HCT116 (cell line): ENCODE measurements around the gene CPM. TPM values are rescaled to one million over a fixed set of nuclear protein-coding genes. Genes with fewer than 3 reads are reported as not detected.

Source experiments
- ATAC-seq: fragments of 200-7000 bp; cut with Tn5 transposase; 2 replicates; pipeline ENCODE4 v1.9.1; 2020; ENCODE audit warnings: mild to moderate bottlenecking, moderate library complexity
- BruUV-seq: library from RNA; stranded (reverse); fragments of 400-500 nt; replicated peaks from 2 replicates; lab custom pipeline; 2021; lab: Mats Ljungman, UMichigan
- CTCF ChIA-PET: fragments of 300-600 bp; sonication (Branson Sonifier 250); formaldehyde crosslinking; loops from one replicate; lab custom pipeline; 2021; ENCODE audit warnings: antibody characterized with exemption; lab: Charles Lee
- POLR2A ChIA-PET: fragments of 300-600, 350-600 bp; sonication (Branson Sonifier 250); formaldehyde crosslinking; loops from one replicate; lab custom pipeline; 2021; ENCODE audit warnings: antibody characterized with exemption; lab: Charles Lee
- RAD21 ChIA-PET, 2 experiments: fragments of 300-600 bp; sonication (Branson Sonifier 250); formaldehyde crosslinking; loops; one replicate each; lab custom pipeline; 2023; ENCODE audit warnings: low total read pairs in 2 of 2; ENCODE audit not compliant: uncharacterized antibody in 2 of 2, unreplicated experiment in 2 of 2, low non-redundant PET in 1 of 2; lab: Charles Lee
- DNase-seq: peaks from one replicate; pipeline ENCODE4 v3.0.0-alpha.2; 2010; ENCODE audit warnings: low read depth, low spot score
- H2AFZ ChIP-seq: fragments of 200-600 bp; shearing (Covaris generic), sonication (generic); 2 replicates; pipeline ENCODE4 v1.6.1; 2017; ENCODE audit warnings: low read depth, mixed run types, mixed read lengths, antibody characterized with exemption, low read length; ENCODE audit not compliant: poor library complexity, severe bottlenecking
- H3K27ac ChIP-seq: 2 replicates; pipeline ENCODE4 v1.5.1; 2012; ENCODE audit warnings: low read depth, low read length
- H3K27me3 ChIP-seq: fragments of 200-600 bp; sonication (generic); 2 replicates; pipeline ENCODE4 v1.6.1; 2016; ENCODE audit warnings: mixed run types, low read length, mixed read lengths; ENCODE audit not compliant: insufficient read depth
- H3K36me3 ChIP-seq, 2 experiments: fragments of 200-500 bp in 1 of 2; fragments of 200-600 bp in 1 of 2; sonication (Bioruptor generic) in 1 of 2; sonication (generic) in 1 of 2; 2 replicates each; pipeline versions ENCODE4 v1.5.1 to v1.6.1; 2014 to 2016; ENCODE audit warnings: low read length in 2 of 2, inconsistent platforms in 1 of 2, mixed read lengths in 1 of 2, mixed run types in 1 of 2; ENCODE audit not compliant: insufficient read depth in 2 of 2, control insufficient read depth in 1 of 2
- H3K4me1 ChIP-seq, 2 experiments: fragments of 200-600 bp in 1 of 2; sonication (generic) in 1 of 2; 2 replicates each; pipeline versions ENCODE4 v1.5.1 to v1.6.1; 2012 to 2017; ENCODE audit warnings: low read length in 2 of 2, inconsistent platforms in 1 of 2, mild to moderate bottlenecking in 1 of 2, mixed read lengths in 1 of 2, mixed run types in 1 of 2, moderate library complexity in 1 of 2; ENCODE audit not compliant: insufficient read depth in 2 of 2, control insufficient read depth in 1 of 2
- H3K4me2 ChIP-seq: fragments of 200-600 bp; sonication (generic); 2 replicates; pipeline ENCODE4 v1.6.1; 2017; ENCODE audit warnings: mixed run types, low read length, mixed read lengths
- H3K4me3 ChIP-seq, 2 experiments: fragments of 200-600 bp in 1 of 2; sonication (generic) in 1 of 2; replicated peaks in 1 of 2; 2 replicates each; pipeline ENCODE4 v1.5.1; 2011 to 2016; ENCODE audit warnings: low read length in 2 of 2, control low read depth in 1 of 2, low read depth in 1 of 2, mild to moderate bottlenecking in 1 of 2, mixed read lengths in 1 of 2, mixed run types in 1 of 2
- H3K79me2 ChIP-seq: fragments of 200-600 bp; sonication (generic); 2 replicates; pipeline ENCODE4 v1.6.1; 2017; ENCODE audit warnings: mild to moderate bottlenecking, mixed run types, low read length, moderate library complexity, mixed read lengths; ENCODE audit not compliant: insufficient read depth
- H3K9ac ChIP-seq: fragments of 200-600 bp; sonication (generic); 2 replicates; pipeline ENCODE4 v1.6.1; 2016; ENCODE audit warnings: low read length, mixed read lengths
- H3K9me2 ChIP-seq: fragments of 200-600 bp; sonication (generic), shearing (Covaris generic); 2 replicates; pipeline ENCODE4 v1.6.1; 2017; ENCODE audit warnings: mixed run types, mild to moderate bottlenecking, moderate library complexity; ENCODE audit not compliant: insufficient read depth
- H3K9me3 ChIP-seq, 2 experiments: fragments of 200-500 bp in 1 of 2; fragments of 200-600 bp in 1 of 2; sonication (Bioruptor generic) in 1 of 2; sonication (generic) in 1 of 2; 2 replicates each; pipeline ENCODE4 v1.6.1; 2014 to 2017; ENCODE audit warnings: low read length in 2 of 2, mixed read lengths in 2 of 2, inconsistent platforms in 1 of 2, low read depth in 1 of 2, mild to moderate bottlenecking in 1 of 2, mixed run types in 1 of 2, moderate library complexity in 1 of 2; ENCODE audit not compliant: control insufficient read depth in 1 of 2, insufficient read depth in 1 of 2
- H4K20me1 ChIP-seq: fragments of 200-600 bp; sonication (generic), shearing (Covaris generic); 2 replicates; pipeline ENCODE4 v1.6.1; 2017; ENCODE audit warnings: mixed run types, mild to moderate bottlenecking, moderate library complexity; ENCODE audit not compliant: insufficient read depth
- CBX3 ChIP-seq: IDR thresholded peaks from 2 replicates; pipeline ENCODE4 v1.6.1; 2012; ENCODE audit warnings: low read depth
- ELF1 ChIP-seq: IDR thresholded peaks from 2 replicates; pipeline ENCODE4 v1.6.1; 2012; ENCODE audit warnings: low read depth, borderline replicate concordance
- EZH2 ChIP-seq: fragments of 200-600 bp; sonication (generic); IDR thresholded peaks from 2 replicates; pipeline ENCODE4 v1.6.1; 2017; ENCODE audit warnings: antibody characterized with exemption, mixed run types
- JUND ChIP-seq: IDR thresholded peaks from 2 replicates; pipeline ENCODE4 v1.6.1; 2012
- POLR2A ChIP-seq: IDR thresholded peaks from 2 replicates; pipeline ENCODE4 v1.7.0; 2011; ENCODE audit warnings: borderline replicate concordance; ENCODE audit not compliant: insufficient read depth, insufficient read length; ENCODE audit errors: extremely low read depth
- POLR2AphosphoS5 ChIP-seq: IDR thresholded peaks from 2 replicates; pipeline ENCODE4 v1.6.1; 2011; ENCODE audit warnings: mild to moderate bottlenecking, low read depth, low read length, moderate library complexity
- RAD21 ChIP-seq: IDR thresholded peaks from 2 replicates; pipeline ENCODE4 v1.6.1; 2012; ENCODE audit warnings: low read depth, mild to moderate bottlenecking
- REST ChIP-seq: IDR thresholded peaks from 2 replicates; pipeline ENCODE4 v1.6.1; 2012; ENCODE audit warnings: low read depth
- SP1 ChIP-seq: IDR thresholded peaks from 2 replicates; pipeline ENCODE4 v1.6.1; 2012; ENCODE audit warnings: low read depth
- YY1 ChIP-seq: IDR thresholded peaks from 2 replicates; pipeline ENCODE4 v1.6.1; 2011; ENCODE audit warnings: low read length, low read depth, moderate library complexity, mild to moderate bottlenecking; ENCODE audit not compliant: insufficient replicate concordance; ENCODE audit errors: extremely low read depth
- ZBTB33 ChIP-seq: IDR thresholded peaks from 2 replicates; pipeline ENCODE4 v1.6.1; 2011; ENCODE audit warnings: mild to moderate bottlenecking, low read length, moderate library complexity; ENCODE audit not compliant: insufficient replicate concordance; ENCODE audit errors: extremely low read depth
- ZNF274 ChIP-seq: fragments of 200-500 bp; sonication (Bioruptor generic); IDR thresholded peaks from 2 replicates; pipeline ENCODE4 v1.6.1; 2014; ENCODE audit warnings: mild to moderate bottlenecking, low read depth, low read length, inconsistent platforms
- intact Hi-C: fragments of 100-400 bp; cut with micrococcal nuclease; formaldehyde crosslinking; loops from 2 replicates; pipeline ENCODE4 v1.10.0; 2022
- total RNA-seq: library from RNA; stranded (reverse); gene quantifications from one replicate; pipeline ENCODE4 v1.2.1, GENCODE V29; 2021; ENCODE audit not compliant: unreplicated experiment

CPM gene
- total RNA-seq, 1 experiment from 2014 or later: 5.3 TPM

- DNase-seq (no peak), ATAC-seq (no peak)
- POLR2A ChIA-PET: no interaction called here
- Histone ChIP-seq H3K36me3 (no peaks in the 10 kb centered on the region), H4K20me1 (no peaks in the 10 kb centered on the region), H3K9me2 (no peaks in the 10 kb centered on the region), H3K4me2 (no peak overlapping the region), H3K4me1 (peaks cover 0 to 5% of the 10 kb centered on the region in 2 experiments; a peak in 2 of 4 replicates), H3K27me3 (no peaks in the 10 kb centered on the region), H3K27ac (no peak overlapping the region), H3K9ac (no peak overlapping the region), H3K4me3 (no peak overlapping the region), H3K79me2 (no peaks in the 10 kb centered on the region), H2AFZ (no peak overlapping the region), H3K9me3 (no peaks in the 10 kb centered on the region)
- no TSS peak for BruUV-seq
- RAD21 ChIA-PET: no interaction called here
- intact Hi-C loops: no loop called here
- TF ChIP-seq ELF1 (no peak), POLR2AphosphoS5 (no peak), YY1 (no peak)
- CTCF ChIA-PET: no interaction called here
These were observed 43.4 kb upstream of the CPM start for GRCh38 chr12:68976395-68976841.

- H3K79me2 ChIP-seq: no peaks in the 10 kb centered on the region
- H3K9me3 ChIP-seq: no peaks in the 10 kb centered on the region
- ChIA-PET RAD21 (no interaction called here), POLR2A (no interaction called here), CTCF (no interaction called here)
- H2AFZ ChIP-seq: no peak overlapping the region
- no peak overlapping the region for H3K4me2 ChIP-seq
- no peak overlapping the region for H3K27ac ChIP-seq
- H3K4me1 ChIP-seq: peaks cover 0 to 10% of the 10 kb centered on the region in 2 experiments; a peak in 2 of 4 replicates
- no peaks in the 10 kb centered on the region for H3K27me3 ChIP-seq
- no peak overlapping the region for H3K4me3 ChIP-seq
- H3K9me2 ChIP-seq: no peaks in the 10 kb centered on the region
- H3K36me3 ChIP-seq: no peaks in the 10 kb centered on the region
- TF ChIP-seq SP1 (no peak), REST (no peak), ZBTB33 (no peak), ELF1 (no peak), CBX3 (no peak), ZNF274 (no peak), RAD21 (no peak), POLR2AphosphoS5 (no peak), POLR2A (no peak), EZH2 (no peak), JUND (no peak)
- intact Hi-C loops: no loop called here
- no peak for ATAC-seq
- no TSS peak for BruUV-seq
- DNase-seq: no peak
- no peaks in the 10 kb centered on the region for H4K20me1 ChIP-seq
- no peak overlapping the region for H3K9ac ChIP-seq
These were observed 42.8 kb upstream of the CPM start for GRCh38 chr12:68975811-68976210.
